GM15510 (cell line): ENCODE results near the gene FCF1.
A peak's percentile ranks its signal among the peaks of the same experiment; 100 is the strongest.

Experiments used
- POLR2A ChIP-seq: IDR thresholded peaks from 3 replicates; pipeline ENCODE4 v1.6.1; 2011; ENCODE audit warnings: borderline replicate concordance; ENCODE audit not compliant: insufficient read length; ENCODE audit errors: extremely low read depth

The FCF1 gene

GRCh38 chr14:74733221-74733620 is 20.3 kb downstream of the FCF1 start:
- TF ChIP-seq POLR2A, result no peak

- TF ChIP-seq POLR2A, result no peak
These were observed 22.2 kb downstream of the FCF1 start for GRCh38 chr14:74735125-74735524.

- no peak for TF ChIP-seq POLR2A
These were observed 24.9 kb downstream of the FCF1 start for GRCh38 chr14:74737753-74738325.

- no peak for TF ChIP-seq POLR2A
These were observed 26.5 kb downstream of the FCF1 start for GRCh38 chr14:74739293-74740030.

- TF ChIP-seq POLR2A, result no peak
These were observed 34.3 kb downstream of the FCF1 start for GRCh38 chr14:74747237-74747636.

GRCh38 chr14:74754157-74754556 is 41.2 kb downstream of the FCF1 start:
- TF ChIP-seq POLR2A, result no peak

GRCh38 chr14:74754899-74755298 is 42.0 kb downstream of the FCF1 start:
- TF ChIP-seq POLR2A, result no peak

- TF ChIP-seq POLR2A, result no peak
These were observed 43.4 kb downstream of the FCF1 start for GRCh38 chr14:74756326-74756725.

GRCh38 chr14:74762917-74763802 is 50.2 kb downstream of the FCF1 start, which contains the start of gene YLPM1:
TSS of gene YLPM1 (plus strand) at chr14:74763316. CDS start at chr14:74763490, 174 bp downstream.
- TF ChIP-seq POLR2A, result peak; percentile 96

- TF ChIP-seq POLR2A, result no peak
These were observed 51.0 kb downstream of the FCF1 start for GRCh38 chr14:74763803-74764531.

GRCh38 chr14:74765721-74766120 is 52.8 kb downstream of the FCF1 start:
- no peak for TF ChIP-seq POLR2A

GRCh38 chr14:74771399-74771798 is 58.5 kb downstream of the FCF1 start:
- no peak for TF ChIP-seq POLR2A

- no peak for TF ChIP-seq POLR2A
These were observed 71.7 kb downstream of the FCF1 start for GRCh38 chr14:74784634-74785033.

GRCh38 chr14:74785056-74785613 is 72.2 kb downstream of the FCF1 start:
- no peak for TF ChIP-seq POLR2A
